OCI-LY3 (cell line): ENCODE results near the gene CIB1.

ENCODE experiments used
- CTCF ChIP-seq: fragments of 200-600, 300-600 bp; sonication (generic); IDR thresholded peaks from 2 replicates; pipeline ENCODE4 v1.5.1; 2014; ENCODE audit warnings: antibody characterized with exemption, low read length, low read depth
- EZH2phosphoT487 ChIP-seq: fragments of 200-600 bp; shearing (Covaris generic); IDR thresholded peaks from 2 replicates; pipeline ENCODE4 v1.6.1; 2018; ENCODE audit warnings: antibody characterized with exemption, mixed run types, low read depth

- no peak for TF ChIP-seq CTCF
- no peak for TF ChIP-seq EZH2phosphoT487
These were observed 8.1 kb downstream of the CIB1 start for GRCh38 chr15:90225504-90226234.
